Fibroblast of pulmonary artery (primary cell): Measurements from ENCODE around the gene RASGRP2.

Experiments
- DNase-seq: peaks from one replicate; pipeline ENCODE4 v3.0.0-alpha.2; 2010; ENCODE audit warnings: low read depth
- H3K4me3 ChIP-seq: replicated peaks from 2 replicates; pipeline ENCODE4 v1.5.1; 2011; ENCODE audit warnings: low read depth, mild to moderate bottlenecking, control low read depth, low read length, moderate library complexity
- CTCF ChIP-seq: IDR thresholded peaks from 2 replicates; pipeline ENCODE4 v1.5.1; 2011; ENCODE audit warnings: mild to moderate bottlenecking, control low read depth, low read length, inconsistent platforms; ENCODE audit errors: missing control alignments

The RASGRP2 gene

DNA sequence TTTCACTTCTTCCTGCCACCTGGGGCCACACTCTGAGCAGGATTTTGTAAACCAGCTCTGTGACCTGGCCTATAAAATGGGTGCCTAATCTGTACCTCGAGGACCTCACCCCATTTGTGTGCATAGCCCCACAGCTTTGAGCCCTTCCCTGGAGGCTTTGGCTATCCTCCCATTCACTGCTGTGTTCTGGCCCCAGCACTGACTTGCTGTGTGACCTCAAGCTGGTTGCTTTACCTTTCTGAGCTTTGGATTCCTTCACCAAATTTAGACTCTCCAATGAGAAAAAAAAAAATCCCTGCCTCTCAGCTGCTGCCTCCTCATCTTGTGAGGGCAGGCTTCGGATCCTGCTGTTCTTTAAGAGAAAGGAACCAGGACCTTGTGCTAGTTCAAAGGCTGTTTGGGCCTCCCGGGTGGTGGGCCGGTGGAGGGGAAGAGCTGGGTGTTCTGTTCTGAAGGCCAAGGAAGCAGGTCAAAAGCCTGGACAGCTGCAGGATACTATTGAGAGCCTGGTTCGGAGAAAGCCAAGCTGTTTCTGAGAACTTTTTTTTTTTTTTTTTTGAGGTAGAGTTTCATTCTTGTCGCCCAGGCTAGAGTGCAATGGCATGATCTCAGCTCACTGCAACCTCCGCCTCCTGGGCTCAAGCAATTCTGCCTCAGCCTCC is 16.9 kb upstream of the RASGRP2 start:
- TF ChIP-seq CTCF: no peak

DNA sequence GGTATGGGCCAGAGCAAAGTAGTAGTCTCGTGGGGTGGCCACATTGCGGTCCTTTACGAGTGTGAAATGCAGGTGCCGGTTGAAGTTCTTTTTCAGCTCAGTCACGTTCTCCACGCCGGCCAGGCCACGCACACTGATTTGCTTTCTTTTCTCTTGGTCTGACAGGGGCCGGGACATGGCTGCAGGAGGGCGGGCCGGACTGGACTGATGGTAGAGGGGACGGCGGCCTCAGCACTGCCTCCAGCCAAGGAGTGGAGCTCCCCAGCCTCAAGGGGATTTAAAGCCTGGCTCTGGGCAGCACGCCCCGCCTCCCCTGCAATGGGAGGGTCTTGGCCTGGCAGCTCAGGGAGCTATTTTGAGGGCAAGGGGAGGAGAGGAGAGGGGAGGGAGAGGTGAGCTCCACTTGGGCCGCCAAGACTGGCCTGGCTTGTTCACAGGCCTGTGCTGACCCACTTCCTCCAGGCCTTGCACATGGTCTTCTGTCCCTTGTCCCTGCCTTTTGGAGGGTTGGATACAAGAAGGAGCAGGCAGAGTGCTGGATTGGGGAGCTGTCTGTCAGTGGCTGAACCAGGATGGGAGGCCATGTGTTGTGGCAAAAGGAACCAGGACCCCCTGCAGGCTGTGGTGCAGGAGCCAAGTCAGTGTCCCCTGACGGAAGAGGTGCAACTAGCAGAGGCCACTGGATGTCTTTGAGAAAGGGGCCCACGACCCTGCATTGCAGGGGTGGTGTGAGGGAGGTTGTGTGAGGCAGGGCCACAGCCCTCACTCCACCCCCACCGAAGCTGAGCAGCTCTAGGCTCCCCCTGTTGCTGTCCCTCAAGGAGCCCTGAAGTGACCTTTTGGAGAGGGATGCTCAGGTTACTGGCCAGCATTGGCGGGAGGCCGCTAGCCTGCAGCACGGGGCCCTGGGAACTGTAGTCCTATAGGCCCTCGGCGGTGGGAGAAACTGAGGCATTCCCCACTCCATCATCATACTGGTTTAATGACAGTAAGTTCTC is 16.1 kb upstream of the RASGRP2 start, which contains the start of gene PYGM:
PYGM (minus strand) TSS at position 253 of the 998 bp plus-strand sequence; CDS start at position 177, 76 bp downstream.
- DNase-seq: peak; percentile 60
- H3K4me3 ChIP-seq: no peak within 1 kb of the TSS
- no peak for TF ChIP-seq CTCF

More for the DNA sequence above, 16.9 kb upstream of the RASGRP2 start:
- DNase-seq: no peak
- no peak overlapping the region for H3K4me3 ChIP-seq

- no peak for DNase-seq
- TF ChIP-seq CTCF: no peak
- no peak overlapping the region for H3K4me3 ChIP-seq
Observed at GRCh38 chr11:64759131-64759721, 15.3 kb upstream of the RASGRP2 start.

DNA sequence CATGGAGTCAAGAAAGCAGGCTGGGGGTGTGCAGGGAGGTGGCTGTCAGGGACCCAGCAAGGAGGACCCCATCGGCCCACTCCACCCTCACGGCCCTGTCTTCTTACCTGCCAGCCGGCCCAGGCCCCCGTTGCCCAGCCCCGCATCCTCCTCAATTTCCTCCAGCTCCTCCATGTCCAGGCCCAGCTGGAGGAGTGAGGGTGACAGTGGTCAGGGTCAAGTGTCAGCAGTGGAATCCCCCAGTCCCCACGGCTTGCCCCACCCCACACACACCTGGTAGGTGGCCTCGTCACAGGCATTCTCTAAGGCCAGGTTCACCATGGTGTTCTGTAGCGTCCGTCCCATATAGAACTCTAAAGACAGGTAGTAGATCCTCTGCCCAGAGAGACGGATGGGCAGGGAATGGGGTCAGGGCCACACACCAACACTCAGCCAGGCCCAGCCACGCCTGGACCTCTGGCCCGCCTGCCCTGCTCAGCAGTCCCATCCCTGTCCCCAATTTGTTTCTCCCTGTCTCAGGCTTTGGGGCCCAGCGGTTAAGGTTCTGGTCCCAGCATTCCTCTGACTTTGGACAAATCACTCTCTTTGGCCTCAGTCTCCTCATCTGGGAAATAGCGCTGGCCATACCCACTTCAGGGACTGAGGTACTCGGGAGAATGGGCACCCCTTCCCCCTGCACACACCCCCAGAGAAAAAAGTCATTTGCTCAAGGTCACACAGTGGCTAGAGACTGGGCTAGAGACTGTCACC is 14.6 kb upstream of the RASGRP2 start:
- no peak for DNase-seq
- no peak overlapping the region for H3K4me3 ChIP-seq
- TF ChIP-seq CTCF: no peak

DNA sequence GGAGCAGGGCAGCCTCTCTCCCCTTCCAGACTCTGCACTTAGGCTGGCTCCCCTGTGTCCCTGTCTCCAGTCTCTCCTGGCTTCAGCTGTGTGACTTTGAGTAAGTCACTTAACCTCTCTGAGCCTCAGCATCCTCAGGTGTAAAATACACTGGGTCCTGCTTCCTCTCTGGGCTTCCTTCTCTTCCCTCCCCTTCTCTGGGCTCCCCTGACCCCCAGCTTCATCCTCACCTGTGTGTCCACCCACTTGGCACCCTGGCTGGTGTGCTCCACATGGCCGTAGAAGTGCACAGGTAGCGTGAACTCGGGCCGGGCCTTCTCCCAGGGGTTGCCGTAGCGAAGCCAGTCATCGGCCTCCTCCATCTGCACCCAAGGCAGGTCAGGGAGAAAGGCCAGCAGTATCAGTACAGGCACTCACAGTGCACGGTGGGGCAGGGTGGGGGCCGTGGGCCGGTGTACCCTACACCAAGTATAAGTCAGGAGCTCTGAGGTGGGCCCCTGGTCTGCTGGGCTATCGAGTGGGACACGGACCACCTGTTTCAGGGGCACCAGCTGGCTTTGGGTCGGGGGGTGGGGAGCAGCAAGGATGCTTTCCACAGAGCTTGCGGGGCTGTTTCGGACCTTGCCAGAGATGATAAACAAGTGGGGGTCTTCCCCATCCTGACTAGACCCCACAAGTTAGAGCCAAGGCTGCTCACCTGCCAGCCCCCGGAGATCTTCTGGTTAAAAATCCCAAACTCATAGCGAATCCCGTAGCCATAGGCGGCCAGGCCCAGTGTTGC is 13.8 kb upstream of the RASGRP2 start:
- DNase-seq: no peak
- H3K4me3 ChIP-seq: no peak overlapping the region
- TF ChIP-seq CTCF: no peak
